Measurements from ENCODE around the gene ORM1.

- no peak for TF ChIP-seq CTCF (conservative IDR thresholded peaks at IDR 0.05; ENCODE audit: low read length)
- TF ChIP-seq EZH2phosphoT487 (IDR thresholded peaks at IDR 0.05; ENCODE audit: borderline replicate concordance): no peak
Measured at GRCh38 chr9:114371343-114371944, 48.5 kb downstream of the ORM1 start.
